K562 (cell line): ENCODE data around the gene LRRC8E. TPM values are rescaled to one million over a fixed set of nuclear protein-coding genes. Genes with fewer than 3 reads are reported as not detected.

ENCODE experiments used
- ATAC-seq: fragments of 200-7000 bp; cut with Tn5 transposase; 3 replicates; pipeline ENCODE4 v1.9.1; 2020; ENCODE audit warnings: moderate library complexity
- BruUV-seq: library from RNA; stranded (reverse); fragments of 400-500 nt; replicated peaks from 2 replicates; lab custom pipeline; 2021; lab: Mats Ljungman, UMichigan
- CTCF ChIA-PET: fragments of 300-600 bp; formaldehyde crosslinking; extraction: SDS; loops from one replicate; lab custom pipeline; 2021; ENCODE audit warnings: low intra/inter-chr PET ratio; lab: Yijun Ruan, JAX
- POLR2A ChIA-PET: fragments of 300-600, 350-650 bp; sonication (Branson Sonifier 250); formaldehyde crosslinking; extraction: SDS; loops from one replicate; lab custom pipeline; 2021; ENCODE audit warnings: antibody characterized with exemption, inconsistent platforms; lab: Yijun Ruan, JAX
- DNase-seq, 4 experiments: peaks; one replicate each; pipeline versions ENCODE4 v3.0.0 to v3.0.0-alpha.2; 2011 to 2018; ENCODE audit warnings: low spot score in 3 of 4, mixed read lengths in 3 of 4; ENCODE audit errors: extremely low read depth in 1 of 4
- FAIRE-seq: peaks from 2 replicates; lab custom pipeline; 2011; peaks lifted over from hg19 to GRCh38; lab: Jason Lieb, UNC
- H2AFZ ChIP-seq: 2 replicates; pipeline ENCODE4 v1.6.0; 2011; ENCODE audit warnings: low read depth, low read length, control low read depth, inconsistent platforms
- H3K27ac ChIP-seq: fragments of 200-600 bp; 3 replicates; pipeline ENCODE4 v1.8.0; 2011; ENCODE audit warnings: low read depth, mild to moderate bottlenecking, control low read depth, inconsistent platforms, low read length, moderate library complexity, mixed read lengths; ENCODE audit errors: extremely low read depth
- H3K27me3 ChIP-seq, 2 experiments: fragments of 300-600 bp in 1 of 2; 2 replicates in 1 of 2; 3 replicates in 1 of 2; pipeline versions ENCODE4 v1.6.0 to v1.8.0; 2011; ENCODE audit warnings: inconsistent platforms in 2 of 2, low read length in 2 of 2, mild to moderate bottlenecking in 1 of 2, mixed read lengths in 1 of 2, moderate library complexity in 1 of 2; ENCODE audit not compliant: control insufficient read depth in 2 of 2, insufficient read depth in 2 of 2
- H3K36me3 ChIP-seq: fragments of 300-600 bp; 3 replicates; pipeline ENCODE4 v1.8.0; 2011; ENCODE audit warnings: mild to moderate bottlenecking, low read length, inconsistent platforms; ENCODE audit not compliant: control insufficient read depth, insufficient read depth
- H3K4me1 ChIP-seq, 2 experiments: fragments of 200-600 bp in 1 of 2; replicated peaks in 1 of 2; 2 replicates in 1 of 2; 3 replicates in 1 of 2; pipeline versions ENCODE4 v1.5.1 to v1.8.0; 2011; ENCODE audit warnings: inconsistent platforms in 2 of 2, low read length in 2 of 2, mild to moderate bottlenecking in 1 of 2, mixed read lengths in 1 of 2, moderate library complexity in 1 of 2; ENCODE audit not compliant: control insufficient read depth in 2 of 2, insufficient read depth in 2 of 2
- H3K4me2 ChIP-seq: 2 replicates; pipeline ENCODE4 v1.6.1; 2011; ENCODE audit warnings: low read length, control low read depth, inconsistent platforms, mixed read lengths; ENCODE audit not compliant: insufficient read depth
- H3K4me3 ChIP-seq: fragments of 200-600 bp; sonication (generic), shearing (Covaris generic); 2 replicates; pipeline ENCODE4 v1.5.1; 2016; ENCODE audit warnings: control low read depth, inconsistent platforms
- H3K79me2 ChIP-seq: fragments of 200-600 bp; 3 replicates; pipeline ENCODE4 v1.8.0; 2011; ENCODE audit warnings: low read length, inconsistent platforms; ENCODE audit not compliant: control insufficient read depth, insufficient read depth
- H3K9ac ChIP-seq, 2 experiments: 2 replicates each; pipeline versions ENCODE4 v1.6.0 to v1.6.1; 2011; ENCODE audit warnings: low read depth in 2 of 2, low read length in 2 of 2, control low read depth in 1 of 2, inconsistent platforms in 1 of 2, mild to moderate bottlenecking in 1 of 2, mixed read lengths in 1 of 2; ENCODE audit not compliant: insufficient read depth in 1 of 2
- H3K9me1 ChIP-seq: one replicate; pipeline ENCODE4 v1.6.0; 2011; ENCODE audit warnings: inconsistent platforms, mild to moderate bottlenecking, low read length, moderate library complexity; ENCODE audit not compliant: control insufficient read depth, insufficient read depth
- H3K9me3 ChIP-seq: replicated peaks from 2 replicates; pipeline ENCODE4 v1.5.1; 2011; ENCODE audit warnings: low read depth, low read length, inconsistent platforms; ENCODE audit not compliant: control insufficient read depth, insufficient read depth
- H4K20me1 ChIP-seq: replicated peaks from 2 replicates; pipeline ENCODE4 v1.6.1; 2011; ENCODE audit warnings: low read length, inconsistent platforms, mixed read lengths; ENCODE audit not compliant: control insufficient read depth, insufficient read depth
- ATF1 ChIP-seq, 2 experiments: fragments of 450-650 bp in 1 of 2; IDR thresholded peaks; 2 replicates each; pipeline ENCODE4 v1.6.1; 2016; ENCODE audit warnings: missing compliant biosample characterization in 1 of 2, missing genetic modification characterization in 1 of 2
- ETS2 ChIP-seq: IDR thresholded peaks from 2 replicates; pipeline ENCODE4 v1.6.1; 2016; ENCODE audit warnings: borderline replicate concordance, missing genetic modification characterization, mild to moderate bottlenecking, moderate library complexity, missing compliant biosample characterization; ENCODE audit not compliant: poor library complexity, severe bottlenecking
- HDAC8 ChIP-seq: fragments of 450-650 bp; IDR thresholded peaks from 2 replicates; pipeline ENCODE4 v1.6.1; 2016; ENCODE audit warnings: mild to moderate bottlenecking, missing genetic modification characterization, moderate library complexity, missing compliant biosample characterization
- STAT5A ChIP-seq: IDR thresholded peaks from 2 replicates; pipeline ENCODE4 v1.6.1; 2012; ENCODE audit warnings: low read length, inconsistent platforms, borderline replicate concordance
- WGBS: fragments of 100-300 bp; shearing (Covaris generic); methylation state at CpG from one replicate; pipeline ENCODE4 v1.1.6; 2016; ENCODE audit warnings: low coverage, mixed read lengths; ENCODE audit not compliant: insufficient coverage; ENCODE audit errors: missing lambda C conversion rate; 5-methylcytosine and 5-hydroxymethylcytosine counted together
- in situ Hi-C: fragments of 300-500 bp; cut with MboI; formaldehyde crosslinking; loops from 4 replicates; pipeline ENCODE4 v1.15.0; 2018; ENCODE audit warnings: inconsistent platforms, mixed read lengths
- intact Hi-C: fragments of 100-400 bp; cut with micrococcal nuclease; formaldehyde crosslinking; loops from 2 replicates; pipeline ENCODE4 v1.14.2; 2022
- polyA plus RNA-seq, 8 experiments: library from polyadenylated mRNA; depleted of rRNA in 4 of 8; stranded (reverse) in 5 of 8; unstranded in 3 of 8; fragments of >200 nt; fragmentation: Nextera tagmentation in 2 of 8; fragmentation: Illumina TruSeq in 1 of 8; extraction: Ambion mirVana in 2 of 8; extraction: Trizol in 1 of 8; gene quantifications; 2 replicates each; pipeline versions ENCODE4 v1.2.1 to v1.2.3, GENCODE V29; 2011 to 2014; ENCODE audit warnings: inconsistent platforms in 1 of 8, missing spikeins in 1 of 8
- total RNA-seq, 7 experiments: library from RNA; depleted of rRNA in 6 of 7; stranded (reverse); fragments of >200 nt in 6 of 7; fragmentation: Illumina TruSeq in 2 of 7; extraction: Trizol in 2 of 7; gene quantifications; 2 replicates each; pipeline versions ENCODE4 v1.2.1 to v1.2.3, GENCODE V29; 2011 to 2021; ENCODE audit warnings: low replicate concordance in 1 of 7

The LRRC8E gene
- total and polyA plus RNA-seq, 9 of the 15 experiments (the other 6 are each of a cell fraction or from before 2014, with no cell fraction given), result 0.08 to 5.7 (median 3.5) TPM; not detected in 1

- ChIA-PET CTCF (no interaction called here), POLR2A (interaction anchor here (0.6 to 5.3 kb wide), 3 partner anchors 10 to 153 kb away, joined by 3 to 72 read pairs (median 5); partner anchors contain the start of gene LRRC8E)
- Histone ChIP-seq H3K27ac (no peak overlapping the region), H3K4me2 (no peak overlapping the region), H3K9ac (peak overlapping the region in 1 of 2 experiments; percentile 20; a peak in 1 of 4 replicates), H3K4me3 (no peak overlapping the region), H3K4me1 (peaks cover 6 to 37% of the 10 kb centered on the region in 2 experiments; a peak in 4 of 5 replicates), H3K79me2 (peaks cover 13% of the 10 kb centered on the region), H2AFZ (no peak overlapping the region), H3K9me3 (no peaks in the 10 kb centered on the region), H4K20me1 (no peaks in the 10 kb centered on the region), H3K36me3 (peaks cover 19% of the 10 kb centered on the region; the same call in 1 of the 3 replicates), H3K9me1 (no peaks in the 10 kb centered on the region), H3K27me3 (no peaks in the 10 kb centered on the region)
- no peak for DNase-seq
- intact Hi-C loops (no loop called here), in situ Hi-C loops (no loop called here)
- BruUV-seq, result no TSS peak
- WGBS, result 92% methylated on average over 13 of the region's 16 CpGs
- ATAC-seq, result no peak
- FAIRE-seq, result no peak
- TF ChIP-seq STAT5A, result no peak
- no peak for TF ChIP-seq ATF1 (CRISPR knock-in tag; IDR thresholded peaks at IDR 0.05)
- TF ChIP-seq ATF1 (tag; IDR thresholded peaks at IDR 0.05), result no peak
- no peak for TF ChIP-seq ETS2 (tag)
- TF ChIP-seq HDAC8 (tag), result no peak
These were observed 10.7 kb downstream of the LRRC8E start for GRCh38 chr19:7898967-7899366.
